Middle frontal gyrus (tissue), 1 donor: ENCODE results near the gene C1orf87.

Experiments
- DNase-seq: peaks from one replicate; pipeline ENCODE4 v3.0.0-alpha.2; 2015; ENCODE audit warnings: low spot score; ENCODE audit errors: extremely low spot score

Gene C1orf87

DNA sequence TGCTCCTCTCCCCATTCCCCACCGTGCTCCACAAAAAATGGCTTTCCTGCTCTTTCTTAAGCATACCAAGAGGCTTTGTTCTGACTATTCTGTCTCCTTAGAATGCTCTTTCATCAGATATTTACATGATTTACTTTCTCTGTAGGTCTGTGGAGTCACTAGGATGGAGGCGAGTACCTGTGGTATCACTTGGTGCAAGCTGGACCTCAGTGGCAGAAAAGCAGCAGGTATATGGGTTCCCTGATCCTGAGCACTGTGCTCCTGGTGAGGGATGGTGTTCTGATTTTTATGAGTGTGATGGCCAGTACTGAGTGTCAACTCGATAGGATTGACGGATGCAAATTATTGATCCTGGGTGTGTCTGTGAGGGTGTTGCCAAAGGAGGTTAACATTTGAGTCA, 10.0 kb downstream of the C1orf87 start:
- no peak for DNase-seq

DNA sequence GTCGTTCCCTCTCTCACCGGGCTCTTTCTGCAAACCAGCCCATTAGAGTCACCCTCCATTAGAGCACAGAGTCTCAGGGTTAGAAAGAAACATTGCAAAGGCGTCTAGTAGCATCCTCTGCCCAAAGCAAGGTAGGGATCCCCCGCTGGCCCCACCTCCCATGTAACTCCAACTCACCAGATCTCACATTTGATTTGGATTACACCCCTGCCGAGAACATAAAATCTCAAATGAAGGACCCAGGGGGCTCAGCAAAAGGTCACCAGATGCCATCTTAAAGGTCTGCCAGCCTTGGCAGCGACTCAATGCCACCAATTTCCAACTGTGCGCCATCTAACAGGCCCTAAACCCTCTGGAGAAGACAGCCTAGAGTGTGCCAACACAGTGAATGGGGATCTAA, 14.1 kb downstream of the C1orf87 start:
- no peak for DNase-seq

DNA sequence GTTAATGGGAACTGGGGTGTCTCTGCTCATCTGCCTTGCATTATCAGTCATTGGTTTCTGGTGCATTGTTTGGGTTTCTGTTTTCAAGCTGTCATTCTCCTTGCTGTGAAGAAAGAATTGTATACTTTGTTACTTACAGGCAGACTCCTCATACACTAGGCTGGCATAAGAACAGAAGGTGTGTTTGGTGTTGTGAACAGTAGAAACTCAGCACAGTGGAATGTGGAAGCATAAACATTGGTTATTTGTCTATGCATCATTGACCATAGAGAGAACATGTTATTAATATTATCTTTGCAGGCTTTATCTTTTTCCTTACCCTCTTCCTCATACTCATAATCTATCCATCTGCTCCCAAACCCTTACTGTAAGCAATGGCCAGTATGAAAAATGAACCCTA, 18.2 kb downstream of the C1orf87 start:
- DNase-seq: no peak

DNA sequence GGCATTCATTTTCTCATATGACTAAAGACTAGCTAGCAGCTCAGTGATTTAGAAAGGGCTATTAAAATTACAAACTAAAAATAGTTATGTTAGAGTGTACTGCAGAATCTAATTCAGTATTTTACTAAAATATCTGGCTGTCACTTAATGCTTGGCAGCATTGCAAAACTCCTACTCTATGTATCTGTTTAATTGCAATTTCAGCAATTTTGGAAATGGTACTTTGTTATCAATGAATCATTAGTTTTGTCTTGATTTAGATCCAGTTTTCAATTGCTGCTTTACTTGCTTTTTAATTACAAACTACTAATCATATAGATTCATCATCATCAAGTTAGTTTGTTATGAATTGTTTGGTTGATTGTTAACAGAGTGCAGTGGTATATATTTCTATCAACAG, 19.2 kb downstream of the C1orf87 start:
- DNase-seq: no peak

DNA sequence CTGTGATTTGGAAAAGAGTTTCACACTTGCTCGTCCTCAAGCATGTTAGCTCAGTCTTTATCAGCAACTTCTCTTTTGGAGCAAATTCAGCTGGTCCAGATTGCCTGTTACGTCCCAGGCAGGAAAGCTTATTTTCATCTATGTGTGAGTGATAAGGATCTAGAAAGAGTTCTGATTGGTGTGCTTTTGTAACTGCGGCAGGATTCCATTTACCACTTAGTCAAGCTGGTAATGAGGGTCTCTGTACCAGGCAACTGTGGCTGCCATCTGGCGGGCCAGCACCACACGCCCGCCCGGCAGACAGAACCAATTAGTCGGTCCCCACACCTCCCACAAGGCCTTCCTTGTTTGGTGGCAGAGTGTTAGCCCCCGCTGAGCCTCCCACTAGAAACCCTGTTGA, 21.0 kb downstream of the C1orf87 start:
- no peak for DNase-seq

DNA sequence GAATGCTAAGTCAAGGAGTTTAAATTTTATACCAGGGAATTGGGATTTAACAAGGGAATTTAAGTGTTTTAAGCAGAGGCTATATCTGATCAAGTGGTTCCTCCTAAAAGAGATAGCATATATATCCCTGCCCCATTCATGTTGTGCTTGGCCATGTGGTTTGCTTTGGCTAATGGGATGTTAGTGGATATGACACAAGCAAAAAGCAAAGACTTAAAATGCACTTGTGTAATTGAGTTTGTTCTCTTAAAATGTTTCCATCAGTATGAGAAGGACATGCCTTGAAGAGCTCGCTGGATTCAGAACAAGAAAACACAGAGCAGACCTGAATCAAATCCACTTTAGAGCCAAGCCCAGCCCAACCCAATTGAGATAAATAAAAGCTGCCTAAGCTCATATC, 22.4 kb downstream of the C1orf87 start:
- DNase-seq: no peak

DNA sequence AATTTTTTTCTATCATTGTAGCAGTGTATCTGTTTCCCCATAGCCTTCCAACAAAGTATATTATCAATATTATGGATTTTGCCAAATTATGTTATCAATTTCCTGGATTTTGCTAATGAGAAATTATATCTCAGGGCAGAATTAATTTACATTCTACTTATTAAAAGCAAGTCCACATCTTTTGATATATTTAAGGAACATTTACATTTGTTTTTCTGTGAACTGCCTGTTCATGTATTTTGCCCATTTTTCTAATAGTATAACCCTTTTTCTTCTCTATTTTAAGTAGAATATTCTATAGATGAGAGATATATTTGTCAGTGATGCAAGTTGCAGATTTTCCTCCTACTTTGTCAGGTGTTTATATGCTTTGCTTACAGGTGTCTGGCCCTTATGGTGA, 24.4 kb downstream of the C1orf87 start:
- DNase-seq: no peak

DNA sequence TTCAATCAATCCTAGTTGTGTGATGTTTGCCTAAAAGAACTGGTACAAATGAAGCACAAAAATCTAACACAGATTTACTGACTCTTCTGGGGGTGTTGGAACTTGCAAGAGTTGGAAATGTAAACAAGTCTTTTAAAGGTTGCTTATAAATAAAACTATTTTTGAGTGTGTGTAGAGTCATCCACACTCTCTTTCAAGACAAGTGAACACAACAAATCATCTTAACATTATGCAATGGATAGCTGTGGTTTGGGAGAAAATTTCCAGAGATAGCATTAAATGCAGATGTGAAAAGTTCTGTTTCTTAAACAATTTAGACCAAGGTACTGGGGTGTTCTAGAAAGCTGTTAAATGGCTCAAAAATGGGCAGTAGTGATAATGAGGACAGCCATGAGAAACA, 28.7 kb downstream of the C1orf87 start:
- DNase-seq: no peak

DNA sequence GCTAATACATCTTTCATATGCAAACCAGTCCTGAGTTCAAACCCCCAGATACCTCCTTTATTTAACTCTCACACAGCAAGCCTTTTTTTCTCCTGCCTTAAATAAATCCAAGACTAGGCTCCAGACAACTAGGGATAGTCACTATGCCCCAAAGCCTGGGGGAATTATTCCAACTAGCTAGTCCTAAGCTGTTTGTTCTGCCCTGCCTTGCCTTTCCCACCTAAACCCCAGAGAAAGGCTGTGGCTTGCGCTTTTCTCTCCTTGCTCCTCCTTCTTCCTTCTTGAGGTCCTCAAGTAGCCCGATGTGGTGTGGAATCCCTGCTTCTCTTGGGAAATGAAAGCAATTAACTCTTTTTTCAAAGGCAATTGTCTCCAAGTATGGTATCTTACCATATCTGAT, 31.8 kb downstream of the C1orf87 start:
- no peak for DNase-seq

DNA sequence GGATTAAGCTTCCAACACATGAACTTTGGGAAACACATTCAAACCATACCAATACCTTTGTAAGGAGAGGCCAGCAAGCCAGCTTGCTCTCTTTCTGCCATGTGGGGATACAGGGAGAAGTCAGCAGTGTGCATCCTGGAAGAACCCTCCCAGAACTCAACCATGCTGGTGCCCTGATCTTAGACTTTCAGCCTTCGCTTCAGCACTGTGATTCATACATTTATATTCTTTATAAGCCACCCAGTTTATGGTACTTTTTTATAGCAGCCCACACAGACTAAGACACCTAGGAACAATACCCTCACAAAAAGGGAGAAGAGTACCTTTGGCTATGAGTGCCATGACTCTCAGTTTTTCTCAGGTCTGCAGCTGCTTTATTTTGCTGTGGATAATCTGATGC, 35.9 kb downstream of the C1orf87 start:
- no peak for DNase-seq

DNA sequence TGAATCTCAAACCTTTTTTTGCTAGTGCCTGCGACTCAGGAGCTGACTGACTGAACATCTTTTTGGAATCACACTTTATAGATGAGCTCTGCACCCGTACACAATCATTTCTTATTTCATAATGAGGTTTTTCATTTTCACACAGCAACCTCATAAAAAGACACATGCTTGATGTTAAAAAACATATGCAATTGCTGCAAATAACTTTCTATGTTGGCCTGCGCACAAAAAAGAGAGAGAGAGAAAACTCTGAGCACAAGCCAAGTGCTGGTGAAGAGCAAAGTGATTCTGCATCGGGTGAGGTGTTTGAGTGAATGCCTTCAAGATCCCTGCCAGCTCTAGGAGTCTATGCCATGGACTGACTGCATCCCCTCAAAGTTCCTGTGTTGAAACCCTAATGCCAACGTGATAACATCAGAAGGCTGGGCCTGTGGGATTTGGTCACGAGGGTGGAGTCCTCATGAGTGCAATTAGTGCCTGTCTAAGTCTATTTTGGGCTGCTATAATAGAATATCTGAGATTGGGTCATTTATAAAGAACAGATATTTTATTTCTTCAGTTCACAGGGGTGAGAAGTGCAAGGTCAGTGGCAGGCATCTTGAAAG, 36.6 kb downstream of the C1orf87 start:
- peak; percentile 14 for DNase-seq

DNA sequence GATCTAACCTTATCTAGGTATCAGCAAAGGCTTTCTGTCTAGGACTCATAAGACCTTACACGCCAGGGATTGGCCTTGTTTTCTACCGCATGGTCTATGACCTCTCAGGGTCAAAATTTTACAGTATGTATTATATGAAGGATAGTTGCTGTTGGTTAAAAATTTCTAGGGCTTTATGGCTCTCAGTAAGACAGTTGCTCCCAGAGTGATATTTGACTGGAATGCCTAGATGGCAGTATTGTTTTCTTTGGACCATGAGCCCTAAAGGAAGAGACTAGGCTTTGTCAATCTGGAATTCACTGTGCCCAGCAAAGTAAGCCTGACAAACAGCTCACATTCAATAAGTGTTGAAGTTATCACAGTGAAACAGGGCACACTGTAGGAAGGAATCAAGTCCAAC, 37.6 kb downstream of the C1orf87 start:
- DNase-seq: no peak

DNA sequence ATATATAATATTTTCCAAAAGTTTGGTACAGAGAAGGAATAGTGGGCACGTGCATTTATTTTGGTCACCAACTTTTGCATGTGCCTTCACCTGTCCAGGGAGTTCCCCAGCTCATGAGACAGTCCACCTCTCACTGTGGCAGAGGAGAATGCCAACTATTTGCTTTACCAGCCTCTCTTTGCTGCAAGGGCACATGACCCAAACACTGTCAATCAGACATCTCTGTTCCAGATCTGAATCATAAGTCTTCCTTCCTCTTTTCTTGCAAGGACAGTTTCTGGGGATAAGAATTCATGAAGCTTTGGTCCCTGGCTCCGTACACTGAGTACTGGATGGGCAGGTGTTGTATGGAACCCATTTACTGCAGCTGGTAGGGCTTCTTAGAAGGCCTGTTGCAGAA, 38.6 kb downstream of the C1orf87 start:
- DNase-seq: no peak

DNA sequence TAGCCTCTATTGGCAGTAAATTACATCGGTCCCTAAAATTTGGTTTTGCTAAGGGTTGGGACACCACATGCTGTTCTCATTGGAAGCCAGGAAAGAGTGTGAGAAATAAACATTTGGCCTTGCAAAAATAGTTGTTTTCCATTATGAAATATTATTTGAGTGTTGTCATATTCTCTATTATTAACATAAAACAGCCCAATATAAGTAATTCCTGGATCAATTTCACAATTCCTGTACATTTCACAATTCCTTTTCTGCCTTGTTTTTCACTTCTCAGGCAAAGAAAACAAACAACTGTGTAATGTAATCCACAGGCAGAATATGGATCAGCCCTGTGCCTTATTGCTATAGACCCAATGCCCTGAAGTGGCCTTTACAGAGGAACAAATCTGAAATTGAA, 40.5 kb downstream of the C1orf87 start:
- no peak for DNase-seq

DNA sequence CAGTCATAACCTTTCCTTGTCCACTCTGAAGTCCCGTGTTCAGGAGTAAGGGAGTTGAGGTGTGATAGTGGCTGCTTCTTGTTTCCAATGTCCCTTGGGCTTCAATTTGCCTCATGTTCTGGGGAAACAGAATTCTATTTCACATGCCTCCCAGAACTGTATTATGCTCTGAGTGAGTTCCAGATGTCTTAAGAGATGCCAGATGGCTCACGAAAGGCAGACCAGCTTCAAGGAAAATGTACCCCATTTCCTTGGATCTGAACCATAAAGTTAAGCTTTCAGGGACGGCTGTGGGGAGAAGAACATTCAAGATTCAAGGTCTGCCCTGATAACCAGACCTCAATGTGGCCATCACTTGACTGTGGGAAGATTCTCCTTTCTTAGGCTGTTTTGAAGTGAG, 42.4 kb downstream of the C1orf87 start:
- no peak for DNase-seq

DNA sequence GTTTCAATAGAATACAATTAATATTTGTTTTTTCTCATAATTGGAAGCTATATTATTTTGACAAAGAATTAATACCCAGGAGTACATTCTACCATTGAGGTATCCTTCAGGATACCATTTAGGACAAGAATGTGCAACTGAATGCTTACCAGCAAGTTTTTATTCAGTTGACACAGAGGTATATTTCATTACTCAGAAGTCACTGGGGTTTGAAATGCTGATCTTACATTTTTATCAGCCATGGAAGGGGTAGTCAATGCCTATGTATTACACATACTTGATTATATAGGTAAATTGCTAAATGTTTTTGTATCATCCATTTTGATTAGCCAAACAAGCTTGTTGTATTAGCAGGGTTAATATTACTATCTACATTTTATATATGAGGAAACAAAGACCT, 48.0 kb downstream of the C1orf87 start:
- DNase-seq: no peak

DNA sequence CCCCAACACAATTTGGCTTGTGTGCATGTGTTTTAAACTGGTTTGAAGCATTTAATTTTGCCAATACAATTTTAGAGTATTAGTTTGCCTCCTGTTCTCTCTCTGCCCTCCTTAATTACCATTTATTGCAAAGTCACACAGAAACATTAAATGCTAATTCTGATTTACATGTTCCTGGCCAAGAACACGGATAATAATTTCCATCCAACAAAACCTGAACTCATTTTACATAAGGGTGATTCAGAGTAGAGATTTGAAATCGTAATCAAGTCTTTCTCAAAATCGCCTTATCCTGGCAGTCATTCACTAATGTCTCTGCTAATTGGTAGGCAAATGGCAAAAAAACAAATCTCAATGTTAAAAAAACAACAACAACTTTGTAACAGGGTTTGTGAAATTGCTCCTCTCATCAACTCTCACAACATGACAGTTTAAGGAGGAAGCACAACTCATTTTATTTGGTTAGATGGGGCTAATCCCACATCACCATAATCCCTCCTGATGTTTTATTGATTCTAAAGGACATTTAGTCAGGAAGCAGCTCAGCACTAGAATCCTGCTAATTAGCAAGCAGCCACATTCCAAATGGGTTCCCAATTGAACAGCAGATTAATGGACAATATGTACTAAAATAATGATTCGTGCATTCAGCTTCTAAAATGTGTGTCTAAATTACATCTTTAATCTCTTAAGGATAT, 55.9 kb downstream of the C1orf87 start:
- no peak for DNase-seq

DNA sequence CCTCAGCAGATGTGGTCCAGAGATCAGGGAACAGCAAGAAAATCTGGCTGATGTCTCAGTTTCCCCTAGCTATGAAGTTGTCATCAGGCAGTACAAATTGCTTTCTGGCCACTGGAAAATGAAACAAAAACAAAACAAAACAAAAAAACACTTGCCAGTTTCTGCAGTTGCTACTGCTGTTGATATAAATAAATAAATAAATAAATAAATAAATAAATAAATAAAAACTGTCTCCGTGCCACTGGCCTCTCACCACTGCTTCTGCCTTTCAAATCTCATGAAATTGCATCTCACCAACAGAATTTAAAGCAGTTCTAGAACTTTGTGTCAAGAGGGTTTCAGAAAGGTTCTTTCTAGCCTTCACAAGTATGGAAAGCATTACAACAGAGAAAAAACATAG, 62.9 kb downstream of the C1orf87 start:
- DNase-seq: no peak

DNA sequence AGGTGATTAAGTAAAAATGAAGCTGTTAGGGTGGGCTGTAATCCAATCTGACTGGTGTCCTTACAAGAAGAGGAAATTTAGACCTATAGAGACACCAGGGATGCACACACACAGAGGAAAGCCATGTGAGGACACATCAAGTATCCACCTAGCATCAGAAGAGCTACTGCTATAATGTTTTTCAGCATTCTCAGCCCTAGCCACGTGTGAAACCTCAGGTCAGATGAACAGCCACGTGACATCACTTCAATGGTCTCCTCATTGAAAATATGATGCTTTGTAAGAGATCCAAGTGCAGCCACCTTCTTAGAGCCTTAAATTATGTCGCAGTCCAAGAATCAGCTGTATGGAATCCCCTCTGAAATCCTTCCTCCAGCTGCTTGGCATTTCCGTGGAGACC, 65.1 kb downstream of the C1orf87 start:
- no peak for DNase-seq

DNA sequence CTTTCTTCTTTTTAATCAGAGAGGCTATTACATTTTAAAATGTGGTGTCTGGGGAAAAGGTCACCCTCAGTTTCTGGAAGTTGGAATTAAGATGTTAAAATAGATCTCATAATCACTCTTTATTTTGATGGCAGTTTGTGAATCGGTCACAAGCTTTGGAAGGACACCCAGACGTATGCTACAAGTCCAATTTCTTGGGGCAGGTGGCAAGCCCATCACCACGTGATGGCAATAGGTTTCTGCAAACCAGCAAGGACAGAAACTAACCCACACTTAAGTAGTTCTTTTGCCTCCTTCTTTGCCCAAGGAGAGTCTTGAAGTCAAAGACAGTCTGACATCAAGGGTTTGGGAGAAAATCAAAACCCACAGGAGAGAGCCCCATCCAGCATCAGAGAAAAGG, 72.9 kb downstream of the C1orf87 start:
- DNase-seq: no peak

DNA sequence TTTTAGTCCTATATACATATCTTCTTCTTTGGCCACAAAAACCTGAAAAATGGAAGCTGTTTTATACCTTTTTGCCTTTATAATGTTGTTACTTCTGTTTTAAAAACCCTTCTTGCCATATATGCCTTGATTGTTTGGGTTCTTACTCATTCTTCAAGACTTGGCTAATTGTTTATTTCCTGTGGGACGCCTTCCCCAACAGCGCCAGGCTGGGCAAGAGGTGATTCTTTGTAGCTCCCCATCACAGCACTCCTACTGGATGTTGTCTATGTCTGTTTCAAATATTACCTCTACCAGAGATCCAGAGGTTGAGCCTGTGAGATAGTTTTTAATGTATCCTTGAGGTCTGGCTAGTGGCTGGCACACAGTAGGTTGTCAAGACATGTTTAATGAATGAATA, 73.8 kb downstream of the C1orf87 start:
- DNase-seq: no peak

DNA sequence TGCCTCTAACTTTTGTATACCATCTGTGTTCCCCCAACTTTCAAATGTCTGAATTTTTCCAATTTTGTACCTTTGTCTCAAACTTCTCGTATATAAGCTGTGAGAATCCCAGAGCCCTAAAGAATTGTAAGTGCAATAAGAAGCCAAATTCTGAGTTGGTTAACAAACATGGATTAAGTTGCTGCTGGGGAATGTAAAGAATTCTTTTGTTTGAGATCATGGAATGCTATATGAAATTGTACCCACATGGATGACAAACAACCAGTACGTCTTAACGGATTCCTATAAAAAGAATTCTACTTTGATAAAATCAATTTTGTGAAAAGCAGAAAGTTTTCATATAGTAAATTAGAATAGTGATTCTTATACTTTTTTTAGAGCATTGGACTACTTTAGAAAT, 74.6 kb downstream of the C1orf87 start:
- DNase-seq: no peak

DNA sequence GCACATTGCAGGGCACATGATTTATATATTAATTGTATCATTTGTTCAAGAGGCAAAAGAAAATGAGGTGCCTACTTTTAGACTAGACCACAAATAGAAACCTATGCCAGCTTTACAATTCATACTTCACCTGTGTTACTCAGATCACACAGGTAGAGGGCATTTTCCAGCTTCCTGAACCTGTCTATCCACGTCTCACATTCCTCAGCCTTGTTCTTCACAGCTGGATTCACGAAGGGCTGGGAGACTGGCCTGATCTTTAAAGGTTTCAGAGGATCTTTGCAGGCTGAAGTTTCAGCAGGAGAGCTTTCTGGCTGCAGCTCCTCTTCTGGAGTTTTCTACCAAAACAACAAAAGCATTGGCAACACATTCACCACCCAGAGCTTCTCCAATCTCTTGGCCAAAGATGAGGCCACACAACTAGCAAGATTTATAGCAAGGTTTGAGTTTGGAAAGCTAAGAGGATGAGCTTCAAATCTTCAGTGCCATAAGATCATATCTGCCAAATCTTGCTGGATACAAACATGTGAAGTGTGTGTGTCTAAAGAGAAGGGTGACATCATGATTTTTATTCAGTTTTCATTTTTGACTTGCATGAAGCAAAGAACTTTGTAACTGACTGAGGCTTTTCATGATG, 76.0 kb downstream of the C1orf87 start:
- no peak for DNase-seq
